ENCODE data around the gene ZNF106.

ZNF106 gene

DNA sequence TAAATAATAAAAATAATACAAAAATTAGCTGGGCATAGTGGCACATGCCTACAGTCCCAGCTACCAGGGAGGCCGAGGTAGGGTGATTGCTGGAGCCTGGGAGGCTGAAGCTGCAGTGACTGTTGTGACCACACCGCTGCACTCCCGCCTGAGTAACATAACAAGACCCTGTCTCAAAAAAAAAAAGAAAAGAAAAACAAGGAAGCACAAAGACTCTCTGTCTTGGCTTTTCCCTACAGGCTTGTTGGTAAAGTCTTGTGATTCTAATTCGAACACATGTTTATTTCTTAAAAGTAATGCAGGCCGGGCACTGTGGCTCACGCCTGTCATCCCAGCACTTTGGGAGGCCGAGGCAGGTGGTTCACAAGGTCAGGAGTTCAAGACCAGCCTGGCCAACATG is 71.6 kb downstream of the ZNF106 start:
- DNase-seq (ENCODE audit: low read depth) = no peak
- H3K4me3 ChIP-seq (ENCODE audit: low read depth, low read length) = no peak overlapping the region
- TF ChIP-seq CTCF (IDR thresholded peaks at IDR 0.05; ENCODE audit: insufficient read depth, low read depth, low read length, missing control alignments) = no peak

GRCh38 chr15:42413920-42414319 is 77.0 kb downstream of the ZNF106 start:
- no peak overlapping the region for H3K4me3 ChIP-seq (ENCODE audit: low read depth, low read length)
- DNase-seq (ENCODE audit: low read depth) = no peak

DNA sequence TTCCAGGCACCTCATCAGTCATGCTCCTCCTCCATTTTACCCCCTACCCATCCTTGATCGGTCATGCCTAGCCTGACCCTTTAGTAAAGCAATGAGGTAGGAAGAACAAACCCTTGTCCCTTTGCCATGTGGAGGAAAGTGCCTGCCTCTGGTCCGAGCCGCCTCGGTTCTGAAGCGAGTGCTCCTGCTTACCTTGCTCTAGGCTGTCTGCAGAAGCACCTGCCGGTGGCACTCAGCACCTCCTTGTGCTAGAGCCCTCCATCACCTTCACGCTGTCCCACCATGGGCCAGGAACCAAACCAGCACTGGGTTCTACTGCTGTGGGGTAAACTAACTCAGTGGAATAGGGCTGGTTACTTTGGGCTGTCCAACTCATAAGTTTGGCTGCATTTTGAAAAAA is 79.1 kb downstream of the ZNF106 start:
- no peak for TF ChIP-seq CTCF (IDR thresholded peaks at IDR 0.05; ENCODE audit: insufficient read depth, low read depth, low read length, missing control alignments)
- no peak overlapping the region for H3K4me3 ChIP-seq (ENCODE audit: low read depth, low read length)
- DNase-seq (ENCODE audit: low read depth) = no peak

More at GRCh38 chr15:42413920-42414319, 77.0 kb downstream of the ZNF106 start:
- TF ChIP-seq CTCF (IDR thresholded peaks at IDR 0.05; ENCODE audit: insufficient read depth, low read depth, low read length, missing control alignments) = no peak

- no peak overlapping the region for H3K4me3 ChIP-seq (ENCODE audit: low read depth, low read length)
- no peak for TF ChIP-seq CTCF (IDR thresholded peaks at IDR 0.05; ENCODE audit: insufficient read depth, low read depth, low read length, missing control alignments)
- no peak for DNase-seq (ENCODE audit: low read depth)
Observed at GRCh38 chr15:42409011-42409410, 81.9 kb downstream of the ZNF106 start.

- DNase-seq (ENCODE audit: low read depth) = no peak
- TF ChIP-seq CTCF (IDR thresholded peaks at IDR 0.05; ENCODE audit: insufficient read depth, low read depth, low read length, missing control alignments) = no peak
- no peak overlapping the region for H3K4me3 ChIP-seq (ENCODE audit: low read depth, low read length)
Observed at GRCh38 chr15:42408178-42408577, 82.8 kb downstream of the ZNF106 start.

GRCh38 chr15:42405863-42406482 is 85.0 kb downstream of the ZNF106 start:
- H3K4me3 ChIP-seq (ENCODE audit: low read depth, low read length) = no peak overlapping the region
- DNase-seq (ENCODE audit: low read depth) = no peak
- no peak for TF ChIP-seq CTCF (IDR thresholded peaks at IDR 0.05; ENCODE audit: insufficient read depth, low read depth, low read length, missing control alignments)

Measured in GM12865 (cell line).